NB4 (cell line): ENCODE results near the gene MOB2.

Experiments
- DNase-seq: peaks from one replicate; pipeline ENCODE4 v3.0.0; 2010; ENCODE audit warnings: low read depth
- H3K4me3 ChIP-seq: one replicate; pipeline ENCODE4 v1.5.1; 2011; ENCODE audit warnings: mild to moderate bottlenecking, low read depth, low read length, moderate library complexity
- CTCF ChIP-seq: IDR thresholded peaks from one replicate; pipeline ENCODE4 v1.5.1; 2012; ENCODE audit warnings: low read depth, low read length
- MAX ChIP-seq: IDR thresholded peaks from 2 replicates; pipeline ENCODE4 v1.6.1; 2011; ENCODE audit warnings: low read depth, low read length
- MYC ChIP-seq: IDR thresholded peaks from 2 replicates; pipeline ENCODE4 v1.6.1; 2011; ENCODE audit warnings: low read depth, low read length
- POLR2A ChIP-seq: IDR thresholded peaks from 2 replicates; pipeline ENCODE4 v1.6.1; 2011; ENCODE audit warnings: mild to moderate bottlenecking; ENCODE audit not compliant: insufficient read length; ENCODE audit errors: extremely low read depth

MOB2 gene

GRCh38 chr11:1471736-1472135 lies 14.8 kb downstream of the MOB2 start:
- no peak overlapping the region for H3K4me3 ChIP-seq
- no peak for DNase-seq
- TF ChIP-seq CTCF (no peak), MAX (no peak), POLR2A (no peak), MYC (no peak)

- TF ChIP-seq POLR2A (no peak), MAX (no peak), CTCF (no peak), MYC (no peak)
- DNase-seq: no peak
- no peak overlapping the region for H3K4me3 ChIP-seq
Measured at GRCh38 chr11:1470681-1471611, 15.6 kb downstream of the MOB2 start.

- TF ChIP-seq POLR2A: no peak
- TF ChIP-seq MAX: no peak
- TF ChIP-seq MYC: no peak
- TF ChIP-seq CTCF: no peak
- H3K4me3 ChIP-seq: no peak overlapping the region
Measured at GRCh38 chr11:1469911-1470680, 16.5 kb downstream of the MOB2 start.

GRCh38 chr11:1469287-1469910 lies 17.2 kb downstream of the MOB2 start:
- no peak overlapping the region for H3K4me3 ChIP-seq
- TF ChIP-seq MAX: no peak
- TF ChIP-seq POLR2A: no peak
- no peak for TF ChIP-seq MYC
- no peak for TF ChIP-seq CTCF
- no peak for DNase-seq

More at GRCh38 chr11:1469911-1470680, 16.5 kb downstream of the MOB2 start:
- DNase-seq: no peak

GRCh38 chr11:1468473-1469066 lies 18.0 kb downstream of the MOB2 start:
- no peak overlapping the region for H3K4me3 ChIP-seq
- DNase-seq: no peak
- TF ChIP-seq MYC: no peak
- no peak for TF ChIP-seq CTCF
- TF ChIP-seq POLR2A: no peak
- TF ChIP-seq MAX: no peak
